Astrocyte (in vitro differentiated cells and primary cell): Measurements from ENCODE around the gene E2F2. TPM values are rescaled to one million over a fixed set of nuclear protein-coding genes. Genes with fewer than 3 reads are reported as not detected.

Source experiments
- DNase-seq: peaks from one replicate; pipeline ENCODE4 v3.0.0-alpha.2; 2010; ENCODE audit warnings: low read depth
- FAIRE-seq: peaks from 2 replicates; lab custom pipeline; 2011; peaks lifted over from hg19 to GRCh38; lab: Jason Lieb, UNC
- H2AFZ ChIP-seq: 2 replicates; pipeline ENCODE4 v1.6.0; 2012; ENCODE audit warnings: low read depth, low read length, inconsistent platforms
- H3K27ac ChIP-seq: 2 replicates; pipeline ENCODE4 v1.5.1; 2011; ENCODE audit warnings: low read depth, low read length, inconsistent platforms
- H3K27me3 ChIP-seq: 2 replicates; pipeline ENCODE4 v1.6.0; 2011; ENCODE audit warnings: low read length, inconsistent platforms; ENCODE audit not compliant: insufficient read depth
- H3K36me3 ChIP-seq: 2 replicates; pipeline ENCODE4 v1.5.1; 2011; ENCODE audit warnings: low read length, inconsistent platforms; ENCODE audit not compliant: insufficient read depth
- H3K4me1 ChIP-seq: 2 replicates; pipeline ENCODE4 v1.5.1; 2011; ENCODE audit warnings: low read length, inconsistent platforms; ENCODE audit not compliant: insufficient read depth
- H3K4me2 ChIP-seq: 2 replicates; pipeline ENCODE4 v1.6.0; 2012; ENCODE audit warnings: low read length, inconsistent platforms
- H3K4me3 ChIP-seq: 2 replicates; pipeline ENCODE4 v1.5.1; 2011; ENCODE audit warnings: low read depth, mild to moderate bottlenecking, low read length, inconsistent platforms; ENCODE audit not compliant: insufficient read depth
- H3K79me2 ChIP-seq: 2 replicates; pipeline ENCODE4 v1.6.0; 2012; ENCODE audit warnings: mild to moderate bottlenecking, low read length, inconsistent platforms; ENCODE audit not compliant: insufficient read depth
- H3K9ac ChIP-seq: 2 replicates; pipeline ENCODE4 v1.6.0; 2012; ENCODE audit warnings: mild to moderate bottlenecking, low read length, inconsistent platforms
- H3K9me3 ChIP-seq: 2 replicates; pipeline ENCODE4 v1.5.1; 2012; ENCODE audit warnings: low read depth, mild to moderate bottlenecking, low read length, inconsistent platforms; ENCODE audit not compliant: insufficient read depth
- H4K20me1 ChIP-seq: 2 replicates; pipeline ENCODE4 v1.6.0; 2012; ENCODE audit warnings: low read length, inconsistent platforms; ENCODE audit not compliant: insufficient read depth
- H3K27ac Mint-ChIP-seq: one replicate; pipeline ENCODE4 v1.8.0; 2021; ENCODE audit warnings: mild to moderate bottlenecking, mixed read lengths; ENCODE audit not compliant: unreplicated experiment
- H3K27me3 Mint-ChIP-seq: one replicate; pipeline ENCODE4 v1.8.0; 2021; ENCODE audit warnings: low read depth, mixed read lengths; ENCODE audit not compliant: unreplicated experiment
- H3K36me3 Mint-ChIP-seq: one replicate; pipeline ENCODE4 v1.8.0; 2021; ENCODE audit warnings: low read depth, mixed read lengths; ENCODE audit not compliant: unreplicated experiment
- H3K4me1 Mint-ChIP-seq: one replicate; pipeline ENCODE4 v1.8.0; 2021; ENCODE audit warnings: low read depth, mixed read lengths; ENCODE audit not compliant: unreplicated experiment
- H3K4me3 Mint-ChIP-seq: one replicate; pipeline ENCODE4 v1.8.0; 2021; ENCODE audit warnings: mild to moderate bottlenecking, moderate library complexity, mixed read lengths; ENCODE audit not compliant: unreplicated experiment
- H3K9me3 Mint-ChIP-seq: one replicate; pipeline ENCODE4 v1.8.0; 2021; ENCODE audit warnings: mild to moderate bottlenecking, mixed read lengths; ENCODE audit not compliant: unreplicated experiment
- CTCF ChIP-seq: IDR thresholded peaks from 2 replicates; pipeline ENCODE4 v1.5.1; 2011; ENCODE audit warnings: low read depth, mild to moderate bottlenecking, inconsistent platforms, low read length, moderate library complexity; ENCODE audit not compliant: insufficient read depth
- EZH2 ChIP-seq: IDR thresholded peaks from 2 replicates; pipeline ENCODE4 v1.6.1; 2012; ENCODE audit warnings: mild to moderate bottlenecking, low read length, inconsistent platforms; ENCODE audit not compliant: insufficient read depth
- total RNA-seq: library from RNA; stranded (reverse); gene quantifications from 2 replicates; pipeline ENCODE4 v1.2.1, GENCODE V29; 2021

E2F2 gene
- total RNA-seq, 1 donor from 2014 or later, result 0.11 TPM

GRCh38 chr1:23537296-23537973 is 6.4 kb upstream of the E2F2 start:
- Histone ChIP-seq H3K4me1 (peaks cover 6% of the 10 kb centered on the region), H3K4me3 (no peak overlapping the region), H3K9ac (no peak overlapping the region), H3K27me3 (no peaks in the 10 kb centered on the region), H3K9me3 (no peaks in the 10 kb centered on the region), H3K36me3 (no peaks in the 10 kb centered on the region), H3K79me2 (no peaks in the 10 kb centered on the region), H4K20me1 (no peaks in the 10 kb centered on the region), H3K27ac (no peak overlapping the region), H3K4me2 (no peak overlapping the region), H2AFZ (no peak overlapping the region)
- DNase-seq, result no peak
- TF ChIP-seq CTCF, result no peak
- no peak for TF ChIP-seq EZH2
- no peaks in the 10 kb centered on the region for H3K9me3 Mint-ChIP-seq
- no peak for FAIRE-seq
- no peak overlapping the region for H3K4me3 Mint-ChIP-seq
- H3K36me3 Mint-ChIP-seq, result no peaks in the 10 kb centered on the region
- H3K4me1 Mint-ChIP-seq, result no peaks in the 10 kb centered on the region
- H3K27me3 Mint-ChIP-seq, result peaks cover 16% of the 10 kb centered on the region
- H3K27ac Mint-ChIP-seq, result no peak overlapping the region

DNA sequence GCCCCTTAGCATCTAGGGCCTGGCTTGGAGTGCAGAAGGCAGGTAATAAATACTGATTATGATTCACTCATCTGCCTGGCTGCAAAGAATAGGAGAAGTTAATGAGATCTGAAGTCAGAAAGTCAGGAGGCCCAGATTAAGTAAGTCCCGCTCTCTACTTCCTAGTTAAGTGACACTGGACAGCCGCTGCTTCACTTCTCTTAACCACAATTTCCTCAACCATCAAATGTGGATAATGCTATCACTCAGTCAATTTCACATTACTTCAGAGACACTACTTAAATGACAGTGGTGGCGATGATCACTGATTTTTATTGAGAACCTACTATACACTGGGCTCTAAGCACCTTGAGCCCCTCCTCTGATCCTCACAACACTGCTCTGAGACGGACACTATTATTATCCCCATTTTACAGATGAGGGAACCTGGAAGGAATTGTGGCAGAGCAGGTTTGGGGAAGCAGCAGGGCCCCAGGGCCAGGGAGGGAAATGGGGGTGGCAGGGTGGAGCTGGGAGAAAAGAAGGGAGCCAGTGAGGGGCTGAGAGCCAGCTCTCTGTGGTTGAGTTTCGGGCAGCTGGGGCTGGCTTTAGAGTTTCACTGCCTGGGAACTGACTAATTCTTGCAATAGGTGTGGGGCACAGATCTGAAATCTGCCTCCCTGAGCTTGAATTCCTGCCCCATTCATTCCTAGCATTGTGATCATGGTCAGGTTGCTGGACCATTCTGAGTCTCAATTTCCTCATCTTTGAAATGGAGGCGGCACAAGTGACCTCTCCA is 2.4 kb upstream of the E2F2 start:
- FAIRE-seq, result no peak
- DNase-seq, result no peak
- Mint-ChIP-seq H3K9me3 (no peaks in the 10 kb centered on the region), H3K4me3 (no peak overlapping the region), H3K4me1 (no peaks in the 10 kb centered on the region), H3K36me3 (peaks cover 2% of the 10 kb centered on the region), H3K27me3 (peaks cover 40% of the 10 kb centered on the region), H3K27ac (no peak overlapping the region)
- no peak overlapping the region for H3K4me3 ChIP-seq
- no peaks in the 10 kb centered on the region for H4K20me1 ChIP-seq
- H3K36me3 ChIP-seq, result no peaks in the 10 kb centered on the region
- no peaks in the 10 kb centered on the region for H3K79me2 ChIP-seq
- H3K4me2 ChIP-seq, result no peak overlapping the region
- H3K27ac ChIP-seq, result no peak overlapping the region
- peaks cover 6% of the 10 kb centered on the region for H3K4me1 ChIP-seq
- TF ChIP-seq EZH2 (no peak), CTCF (no peak)
- no peak overlapping the region for H2AFZ ChIP-seq
- H3K9ac ChIP-seq, result no peak overlapping the region
- no peaks in the 10 kb centered on the region for H3K9me3 ChIP-seq
- H3K27me3 ChIP-seq, result peaks cover 3% of the 10 kb centered on the region
